B cell (primary cell): Measurements from ENCODE around the gene WNK2. TPM values are rescaled to one million over a fixed set of nuclear protein-coding genes. Genes with fewer than 3 reads are reported as not detected.

Experiments used
- ATAC-seq: fragments of 200-7000 bp; cut with Tn5 transposase; one replicate; pipeline ENCODE4 v1.10.0; 2021; ENCODE audit warnings: low read depth, mild to moderate bottlenecking, moderate number of reproducible peaks, moderate library complexity
- CTCF ChIA-PET: fragments of 350-600 bp; sonication (Branson Sonifier 250); formaldehyde crosslinking; loops from one replicate; lab custom pipeline; 2021; ENCODE audit warnings: antibody characterized with exemption, inconsistent platforms; lab: Charles Lee
- POLR2A ChIA-PET: fragments of 350-600 bp; sonication (Branson Sonifier 250); formaldehyde crosslinking; loops from one replicate; lab custom pipeline; 2021; ENCODE audit warnings: antibody characterized with exemption; lab: Charles Lee
- DNase-seq: peaks from one replicate; pipeline ENCODE4 v3.0.0; 2013
- H2AFZ ChIP-seq: 2 replicates; pipeline ENCODE4 v1.6.1; 2012; ENCODE audit warnings: mild to moderate bottlenecking, low read depth, low read length; ENCODE audit not compliant: insufficient read depth, poor library complexity, severe bottlenecking
- H3K27ac ChIP-seq, 2 donors: 1 replicate in 1 of 2; 2 replicates in 1 of 2; pipeline ENCODE4 v1.5.1; 2012 to 2013; ENCODE audit warnings: low read length in 2 of 2, mild to moderate bottlenecking in 2 of 2, moderate library complexity in 1 of 2
- H3K27me3 ChIP-seq, 4 experiments: fragments of 200-600 bp in 1 of 4; sonication (generic) in 1 of 4; replicated peaks in 1 of 4; 1 replicate in 2 of 4; 2 replicates in 2 of 4; pipeline versions ENCODE4 v1.6.1 to v1.7.0; 2013 to 2016; ENCODE audit warnings: low read length in 3 of 4, mild to moderate bottlenecking in 2 of 4, mixed read lengths in 1 of 4, moderate library complexity in 1 of 4; ENCODE audit not compliant: insufficient read depth in 4 of 4, control insufficient read depth in 3 of 4; ENCODE audit errors: control extremely low read depth in 1 of 4
- H3K36me3 ChIP-seq, 2 experiments: replicated peaks in 1 of 2; 1 replicate in 1 of 2; 2 replicates in 1 of 2; pipeline versions ENCODE4 v1.6.1 to v1.7.1; 2013; ENCODE audit warnings: low read length in 1 of 2; ENCODE audit not compliant: insufficient read depth in 2 of 2, control insufficient read depth in 1 of 2; ENCODE audit errors: control extremely low read depth in 1 of 2, extremely low read depth in 1 of 2
- H3K4me1 ChIP-seq, 2 donors: fragments of 200-600 bp in 1 of 2; sonication (generic) in 1 of 2; 1 replicate in 1 of 2; 2 replicates in 1 of 2; pipeline versions ENCODE4 v1.5.1 to v1.6.1; 2013 to 2017; ENCODE audit warnings: low read length in 2 of 2; ENCODE audit not compliant: control insufficient read depth in 2 of 2, insufficient read depth in 2 of 2
- H3K4me2 ChIP-seq: replicated peaks from 2 replicates; pipeline ENCODE3; 2012; ENCODE audit warnings: mild to moderate bottlenecking, low read depth, low read length; ENCODE audit not compliant: poor library complexity, severe bottlenecking
- H3K4me3 ChIP-seq, 5 experiments: fragments of 200-600 bp in 1 of 5; sonication (generic) in 1 of 5; 1 replicate in 3 of 5; 2 replicates in 2 of 5; pipeline versions ENCODE4 v1.5.1 to v1.7.0; 2011 to 2016; ENCODE audit warnings: low read length in 4 of 5, mild to moderate bottlenecking in 4 of 5, low read depth in 2 of 5, control low read depth in 1 of 5, moderate library complexity in 1 of 5; ENCODE audit not compliant: insufficient read depth in 1 of 5; ENCODE audit errors: control extremely low read depth in 1 of 5, extremely low read depth in 1 of 5
- H3K79me2 ChIP-seq: fragments of 200-600 bp; sonication (generic); one replicate; pipeline ENCODE4 v1.6.0; 2016; ENCODE audit warnings: low read length; ENCODE audit not compliant: control insufficient read depth, insufficient read depth
- H3K9ac ChIP-seq: fragments of 200-600 bp; sonication (generic); 2 replicates; pipeline ENCODE4 v1.6.1; 2017; ENCODE audit warnings: mild to moderate bottlenecking, low read length, moderate library complexity
- H3K9me3 ChIP-seq, 3 donors: one replicate each; pipeline versions ENCODE4 v1.6.1 to v1.7.1; 2013; ENCODE audit warnings: low read length in 2 of 3; ENCODE audit not compliant: control insufficient read depth in 2 of 3, insufficient read depth in 1 of 3; ENCODE audit errors: control extremely low read depth in 1 of 3
- H4K20me1 ChIP-seq: 2 replicates; pipeline ENCODE4 v1.6.0; 2012; ENCODE audit warnings: mild to moderate bottlenecking, low read length; ENCODE audit not compliant: insufficient read depth, control insufficient read depth, poor library complexity, severe bottlenecking
- H3K27ac Mint-ChIP-seq: one replicate; pipeline ENCODE4 v1.8.0; 2021; ENCODE audit warnings: mixed read lengths
- H3K27me3 Mint-ChIP-seq: one replicate; pipeline ENCODE4 v1.8.0; 2021; ENCODE audit warnings: mixed read lengths
- H3K4me1 Mint-ChIP-seq: one replicate; pipeline ENCODE4 v1.8.0; 2021; ENCODE audit warnings: mixed read lengths
- H3K4me3 Mint-ChIP-seq: one replicate; pipeline ENCODE4 v1.8.0; 2021; ENCODE audit warnings: mixed read lengths
- H3K9me3 Mint-ChIP-seq: one replicate; pipeline ENCODE4 v1.8.0; 2022; ENCODE audit warnings: mixed read lengths; ENCODE audit not compliant: insufficient read depth
- EZH2 ChIP-seq: IDR thresholded peaks from 2 replicates; pipeline ENCODE4 v1.6.1; 2012; ENCODE audit warnings: borderline replicate concordance, low read depth, mild to moderate bottlenecking, moderate library complexity, low read length; ENCODE audit not compliant: insufficient read depth, poor library complexity, severe bottlenecking
- WGBS: methylation state at CpG from one replicate; pipeline ENCODE4 v1.1.5; 2013; ENCODE audit warnings: missing lambda C conversion rate; ENCODE audit not compliant: insufficient coverage; 5-methylcytosine and 5-hydroxymethylcytosine counted together
- intact Hi-C: fragments of 100-400 bp; cut with micrococcal nuclease; formaldehyde crosslinking; loops from one replicate; pipeline ENCODE4 v1.10.0; 2022
- polyA plus RNA-seq: library from polyadenylated mRNA; depleted of rRNA; stranded (reverse); fragments of >200 nt; gene quantifications from 2 replicates; pipeline ENCODE4 v1.2.3, GENCODE V29; 2012
- total RNA-seq, 2 donors: library from RNA; stranded (reverse); fragments of 120-200 nt in 1 of 2; gene quantifications; 1 replicate in 1 of 2; 2 replicates in 1 of 2; pipeline versions ENCODE4 v1.2.3 to v1.2.4, GENCODE V29; 2013 to 2022
- TF ChIP-seq, protein P1 (sequence below): fragments of 200-600 bp; IDR thresholded peaks from one replicate; pipeline ENCODE4 v1.8.0; 2022; ENCODE audit warnings: antibody characterized with exemption, mild to moderate bottlenecking

Gene WNK2
- total and polyA plus RNA-seq, 2 donors (not counting 1 experiment from before 2014, with no cell fraction given) = 0.49 TPM; not detected in 1

DNA sequence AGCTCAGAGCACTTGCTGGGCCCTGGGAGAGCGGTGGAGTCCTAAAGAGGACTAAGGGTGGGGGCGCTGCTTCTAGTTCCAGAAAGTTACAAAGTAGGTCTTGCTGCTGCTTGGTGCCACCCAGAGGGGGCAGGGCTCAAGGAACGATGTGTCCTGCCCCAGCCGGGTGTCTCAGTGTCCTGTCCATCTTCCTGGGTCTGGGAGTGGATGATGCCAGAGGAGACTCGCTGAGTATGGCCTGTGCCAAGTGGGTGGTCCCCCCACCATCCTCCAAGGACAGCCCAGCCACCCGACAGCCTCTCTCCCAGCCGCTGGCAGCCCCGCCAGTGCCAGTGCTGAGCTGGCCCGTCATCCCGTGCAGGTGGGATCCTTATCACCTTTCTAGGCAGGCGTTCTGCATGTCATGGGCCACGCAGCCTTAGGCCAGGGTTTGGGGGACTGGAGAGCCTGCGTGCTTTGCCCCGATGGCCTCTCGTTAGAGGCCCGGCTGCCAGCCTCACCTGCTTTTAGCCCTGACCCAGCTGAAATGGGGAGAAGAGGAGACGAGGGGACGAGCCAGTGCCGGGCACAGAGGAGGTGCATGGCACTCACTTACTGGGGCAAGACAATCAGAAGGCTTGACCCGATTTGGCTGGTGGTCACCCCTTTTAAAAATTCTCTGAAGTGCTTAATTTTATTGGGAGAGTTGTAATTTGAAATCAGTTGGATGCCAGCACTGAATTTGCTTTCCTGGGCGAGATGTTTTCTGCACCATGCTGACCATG is 5.6 kb downstream of the WNK2 start:
- no peak overlapping the region for H3K4me3 Mint-ChIP-seq
- peaks cover 0 to 3% (median under 1%) of the 10 kb centered on the region in 4 experiments for H3K27me3 ChIP-seq
- CTCF ChIA-PET = no interaction called here
- intact Hi-C loops = no loop called here
- H3K36me3 ChIP-seq = no peaks in the 10 kb centered on the region
- no peaks in the 10 kb centered on the region for H3K4me1 Mint-ChIP-seq
- no peak for TF ChIP-seq EZH2
- TF ChIP-seq, protein P1, sequence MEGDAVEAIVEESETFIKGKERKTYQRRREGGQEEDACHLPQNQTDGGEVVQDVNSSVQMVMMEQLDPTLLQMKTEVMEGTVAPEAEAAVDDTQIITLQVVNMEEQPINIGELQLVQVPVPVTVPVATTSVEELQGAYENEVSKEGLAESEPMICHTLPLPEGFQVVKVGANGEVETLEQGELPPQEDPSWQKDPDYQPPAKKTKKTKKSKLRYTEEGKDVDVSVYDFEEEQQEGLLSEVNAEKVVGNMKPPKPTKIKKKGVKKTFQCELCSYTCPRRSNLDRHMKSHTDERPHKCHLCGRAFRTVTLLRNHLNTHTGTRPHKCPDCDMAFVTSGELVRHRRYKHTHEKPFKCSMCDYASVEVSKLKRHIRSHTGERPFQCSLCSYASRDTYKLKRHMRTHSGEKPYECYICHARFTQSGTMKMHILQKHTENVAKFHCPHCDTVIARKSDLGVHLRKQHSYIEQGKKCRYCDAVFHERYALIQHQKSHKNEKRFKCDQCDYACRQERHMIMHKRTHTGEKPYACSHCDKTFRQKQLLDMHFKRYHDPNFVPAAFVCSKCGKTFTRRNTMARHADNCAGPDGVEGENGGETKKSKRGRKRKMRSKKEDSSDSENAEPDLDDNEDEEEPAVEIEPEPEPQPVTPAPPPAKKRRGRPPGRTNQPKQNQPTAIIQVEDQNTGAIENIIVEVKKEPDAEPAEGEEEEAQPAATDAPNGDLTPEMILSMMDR = no peak
- DNase-seq (no peak), ATAC-seq (no peak)
- peaks cover 0 to 4% (median 0%) of the 10 kb centered on the region in 3 donors for H3K9me3 ChIP-seq
- no peak overlapping the region for H3K4me3 ChIP-seq
- H3K27ac Mint-ChIP-seq = no peak overlapping the region
- H3K9ac ChIP-seq = no peak overlapping the region
- 88% methylated on average over 20 of the region's 21 CpGs for WGBS
- H3K79me2 ChIP-seq = no peaks in the 10 kb centered on the region
- no peak overlapping the region for H2AFZ ChIP-seq
- POLR2A ChIA-PET = no interaction called here
- H3K4me1 ChIP-seq = peaks cover 1 to 2% of the 10 kb centered on the region in 2 donors
- peaks cover 27% of the 10 kb centered on the region for H3K27me3 Mint-ChIP-seq
- no peaks in the 10 kb centered on the region for H3K9me3 Mint-ChIP-seq
- H3K27ac ChIP-seq = no peak overlapping the region
- no peaks in the 10 kb centered on the region for H4K20me1 ChIP-seq
- no peak overlapping the region for H3K4me2 ChIP-seq

DNA sequence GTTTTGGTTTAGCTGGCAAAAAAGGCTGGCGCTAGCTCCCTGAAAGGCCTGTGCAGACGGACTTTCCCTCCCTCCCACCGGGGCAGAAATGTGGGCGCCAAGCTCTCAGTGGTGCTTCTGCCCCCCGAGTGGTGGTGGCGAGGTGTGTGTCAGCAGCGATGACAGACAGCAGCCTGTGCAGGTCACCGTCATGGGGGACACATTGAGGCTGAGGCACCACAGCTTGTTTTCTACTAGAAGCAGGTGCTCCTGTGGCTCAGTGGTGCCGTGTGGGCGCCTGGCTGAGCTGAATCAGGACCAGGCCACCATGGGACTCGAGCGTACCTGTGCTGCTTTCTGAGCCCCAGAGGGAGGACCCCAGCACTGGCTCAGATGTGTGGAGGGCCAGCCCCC is 6.2 kb downstream of the WNK2 start:
- no peak for TF ChIP-seq EZH2
- TF ChIP-seq, protein P1 = no peak
- peaks cover 0 to 4% (median 0%) of the 10 kb centered on the region in 3 donors for H3K9me3 ChIP-seq
- H3K27ac Mint-ChIP-seq = no peak overlapping the region
- H2AFZ ChIP-seq = no peak overlapping the region
- no peak overlapping the region for H3K4me3 ChIP-seq
- H3K79me2 ChIP-seq = no peaks in the 10 kb centered on the region
- ATAC-seq (no peak), DNase-seq (no peak)
- H3K4me1 ChIP-seq = no peaks in the 10 kb centered on the region
- H3K9ac ChIP-seq = no peak overlapping the region
- H3K4me1 Mint-ChIP-seq = no peaks in the 10 kb centered on the region
- H3K36me3 ChIP-seq = no peaks in the 10 kb centered on the region
- ChIA-PET CTCF (no interaction called here), POLR2A (no interaction called here)
- no peaks in the 10 kb centered on the region for H3K9me3 Mint-ChIP-seq
- no peak overlapping the region for H3K4me2 ChIP-seq
- 89% methylated on average over 12 of the region's 12 CpGs for WGBS
- H3K4me3 Mint-ChIP-seq = no peak overlapping the region
- no peak overlapping the region for H3K27ac ChIP-seq
- H3K27me3 ChIP-seq = peaks cover 0 to 3% (median 0%) of the 10 kb centered on the region in 4 experiments
- peaks cover 27% of the 10 kb centered on the region for H3K27me3 Mint-ChIP-seq
- intact Hi-C loops = no loop called here
- H4K20me1 ChIP-seq = no peaks in the 10 kb centered on the region
